ENCODE results near the gene OST4. TPM values are rescaled to one million over a fixed set of nuclear protein-coding genes. Genes with fewer than 3 reads are reported as not detected.

Gene OST4
- polyA plus RNA-seq, 1 donor (not counting 4 experiments of a cell fraction or from before 2014, with no cell fraction given), result 393 TPM

DNA sequence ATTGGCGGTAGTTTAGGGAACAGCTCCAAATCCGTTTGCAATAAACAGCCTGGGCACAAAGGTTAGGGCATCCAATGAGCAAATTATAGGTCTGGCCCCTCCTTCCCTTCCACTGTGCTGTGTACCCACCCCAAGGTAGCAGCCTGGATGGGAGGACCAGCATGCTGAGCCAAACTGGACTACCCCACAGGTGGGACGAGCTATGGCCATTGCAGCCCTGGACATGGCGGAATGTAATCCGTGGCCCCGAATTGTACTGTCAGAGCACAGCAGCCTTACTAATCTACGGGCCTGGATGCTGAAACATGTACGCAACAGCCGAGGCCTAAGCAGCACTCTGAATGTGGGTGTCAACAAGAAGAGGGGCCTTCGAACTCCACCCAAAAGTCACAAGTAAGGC, 13.2 kb downstream of the OST4 start:
- DNase-seq (ENCODE audit: low read depth, low spot score), result no peak
- no peak for FAIRE-seq
- no peak overlapping the region for H3K27ac ChIP-seq (ENCODE audit: control insufficient read depth, insufficient read depth, low read length)
- TF ChIP-seq, protein P1, sequence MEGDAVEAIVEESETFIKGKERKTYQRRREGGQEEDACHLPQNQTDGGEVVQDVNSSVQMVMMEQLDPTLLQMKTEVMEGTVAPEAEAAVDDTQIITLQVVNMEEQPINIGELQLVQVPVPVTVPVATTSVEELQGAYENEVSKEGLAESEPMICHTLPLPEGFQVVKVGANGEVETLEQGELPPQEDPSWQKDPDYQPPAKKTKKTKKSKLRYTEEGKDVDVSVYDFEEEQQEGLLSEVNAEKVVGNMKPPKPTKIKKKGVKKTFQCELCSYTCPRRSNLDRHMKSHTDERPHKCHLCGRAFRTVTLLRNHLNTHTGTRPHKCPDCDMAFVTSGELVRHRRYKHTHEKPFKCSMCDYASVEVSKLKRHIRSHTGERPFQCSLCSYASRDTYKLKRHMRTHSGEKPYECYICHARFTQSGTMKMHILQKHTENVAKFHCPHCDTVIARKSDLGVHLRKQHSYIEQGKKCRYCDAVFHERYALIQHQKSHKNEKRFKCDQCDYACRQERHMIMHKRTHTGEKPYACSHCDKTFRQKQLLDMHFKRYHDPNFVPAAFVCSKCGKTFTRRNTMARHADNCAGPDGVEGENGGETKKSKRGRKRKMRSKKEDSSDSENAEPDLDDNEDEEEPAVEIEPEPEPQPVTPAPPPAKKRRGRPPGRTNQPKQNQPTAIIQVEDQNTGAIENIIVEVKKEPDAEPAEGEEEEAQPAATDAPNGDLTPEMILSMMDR (optimal IDR thresholded peaks at IDR 0.05 in 1 of 3, IDR thresholded peaks at IDR 0.05 in 1 of 3, conservative IDR thresholded peaks at IDR 0.05 in 1 of 3; ENCODE audit: extremely low read depth in 1 of 3, insufficient read depth in 2 of 3, low read length in 3 of 3), result no peak
- TF ChIP-seq EZH2 (IDR thresholded peaks at IDR 0.05; ENCODE audit: low read length), result no peak
- no peak overlapping the region for H3K4me2 ChIP-seq (ENCODE audit: control insufficient read depth, extremely low read depth, insufficient read depth, low read depth, low read length)
- no peak overlapping the region for H3K9ac ChIP-seq (ENCODE audit: control insufficient read depth, extremely low read depth, insufficient read depth, low read length)
- H3K9me1 ChIP-seq (ENCODE audit: control insufficient read depth, extremely low read depth, insufficient read depth, low read length), result no peaks in the 10 kb centered on the region
- no peaks in the 10 kb centered on the region for H3K27me3 ChIP-seq (ENCODE audit: control insufficient read depth, extremely low read depth, insufficient read depth, low read length)
- no peak overlapping the region for H2AFZ ChIP-seq (ENCODE audit: control insufficient read depth, low read length)
- H3K36me3 ChIP-seq (ENCODE audit: control insufficient read depth in 2 of 2, extremely low read depth in 1 of 2, insufficient read depth in 2 of 2, low read length in 2 of 2), result peaks cover 16 to 24% of the 10 kb centered on the region in 2 experiments
- no peak overlapping the region for H3K4me3 ChIP-seq (ENCODE audit: control insufficient read depth in 2 of 3, extremely low read depth in 1 of 3, insufficient read depth in 2 of 3, low read depth in 1 of 3, low read length in 3 of 3)
- dilution Hi-C loops (cut with MboI; ENCODE audit: extremely low pct_ligation_motif_present, low sequenced_read_pairs), result no loop called here
- no peaks in the 10 kb centered on the region for H3K4me1 ChIP-seq (ENCODE audit: control insufficient read depth, extremely low read depth, insufficient read depth, low read length)
- no peaks in the 10 kb centered on the region for H3K9me3 ChIP-seq (ENCODE audit: control insufficient read depth, low read depth, low read length)
- no peaks in the 10 kb centered on the region for H4K20me1 ChIP-seq (ENCODE audit: control insufficient read depth, extremely low read depth, insufficient read depth, low read length)
- H3K79me2 ChIP-seq (ENCODE audit: control insufficient read depth, insufficient read depth, low read length), result no peaks in the 10 kb centered on the region

DNA sequence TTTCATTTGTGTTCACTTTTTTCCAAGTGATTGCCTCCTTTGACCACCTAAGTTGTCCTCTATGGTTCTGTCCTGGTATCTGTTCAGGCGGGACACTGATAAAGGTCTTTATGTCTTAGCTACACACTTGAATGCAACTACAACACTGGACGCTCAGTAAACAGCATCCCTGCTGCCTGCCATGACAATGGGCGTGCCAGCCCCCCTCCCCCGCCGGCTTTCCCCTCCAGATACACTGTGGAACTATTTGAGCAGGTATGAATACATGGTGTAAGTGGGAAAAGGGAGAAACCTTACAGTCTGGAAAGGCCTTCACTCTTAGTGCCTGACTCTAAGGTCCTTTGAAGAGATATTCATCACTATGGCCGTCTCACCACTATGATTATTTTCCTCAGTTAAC, 14.3 kb downstream of the OST4 start:
- no peak for TF ChIP-seq EZH2 (IDR thresholded peaks at IDR 0.05; ENCODE audit: low read length)
- TF ChIP-seq, protein P1 (optimal IDR thresholded peaks at IDR 0.05 in 1 of 3, IDR thresholded peaks at IDR 0.05 in 1 of 3, conservative IDR thresholded peaks at IDR 0.05 in 1 of 3; ENCODE audit: extremely low read depth in 1 of 3, insufficient read depth in 2 of 3, low read length in 3 of 3), result no peak
- no peak overlapping the region for H3K27ac ChIP-seq (ENCODE audit: control insufficient read depth, insufficient read depth, low read length)
- no peaks in the 10 kb centered on the region for H3K9me1 ChIP-seq (ENCODE audit: control insufficient read depth, extremely low read depth, insufficient read depth, low read length)
- FAIRE-seq (no peak), DNase-seq (ENCODE audit: low read depth, low spot score) (no peak)
- H3K27me3 ChIP-seq (ENCODE audit: control insufficient read depth, extremely low read depth, insufficient read depth, low read length), result no peaks in the 10 kb centered on the region
- H3K4me1 ChIP-seq (ENCODE audit: control insufficient read depth, extremely low read depth, insufficient read depth, low read length), result peaks cover 2% of the 10 kb centered on the region
- dilution Hi-C loops (cut with MboI; ENCODE audit: extremely low pct_ligation_motif_present, low sequenced_read_pairs), result no loop called here
- H3K79me2 ChIP-seq (ENCODE audit: control insufficient read depth, insufficient read depth, low read length), result no peaks in the 10 kb centered on the region
- no peaks in the 10 kb centered on the region for H3K9me3 ChIP-seq (ENCODE audit: control insufficient read depth, low read depth, low read length)
- no peak overlapping the region for H2AFZ ChIP-seq (ENCODE audit: control insufficient read depth, low read length)
- H3K4me2 ChIP-seq (ENCODE audit: control insufficient read depth, extremely low read depth, insufficient read depth, low read depth, low read length), result no peak overlapping the region
- H3K9ac ChIP-seq (ENCODE audit: control insufficient read depth, extremely low read depth, insufficient read depth, low read length), result no peak overlapping the region
- no peaks in the 10 kb centered on the region for H4K20me1 ChIP-seq (ENCODE audit: control insufficient read depth, extremely low read depth, insufficient read depth, low read length)
- no peak overlapping the region for H3K4me3 ChIP-seq (ENCODE audit: control insufficient read depth in 2 of 3, extremely low read depth in 1 of 3, insufficient read depth in 2 of 3, low read depth in 1 of 3, low read length in 3 of 3)
- peaks cover 16 to 24% of the 10 kb centered on the region in 2 experiments for H3K36me3 ChIP-seq (ENCODE audit: control insufficient read depth in 2 of 2, extremely low read depth in 1 of 2, insufficient read depth in 2 of 2, low read length in 2 of 2)
